ENCODE measurements around the gene A1BG. TPM values are rescaled to one million over a fixed set of nuclear protein-coding genes. Genes with fewer than 3 reads are reported as not detected.
"Not testable (repeated sequence)": the region's sequence is repeated elsewhere in the genome, so short reads cannot be mapped to it uniquely, and the experiment has no call there.

Gene A1BG
- total and polyA plus RNA-seq, 4 donors = 521 to 2,157 (median 1,029) TPM

DNA sequence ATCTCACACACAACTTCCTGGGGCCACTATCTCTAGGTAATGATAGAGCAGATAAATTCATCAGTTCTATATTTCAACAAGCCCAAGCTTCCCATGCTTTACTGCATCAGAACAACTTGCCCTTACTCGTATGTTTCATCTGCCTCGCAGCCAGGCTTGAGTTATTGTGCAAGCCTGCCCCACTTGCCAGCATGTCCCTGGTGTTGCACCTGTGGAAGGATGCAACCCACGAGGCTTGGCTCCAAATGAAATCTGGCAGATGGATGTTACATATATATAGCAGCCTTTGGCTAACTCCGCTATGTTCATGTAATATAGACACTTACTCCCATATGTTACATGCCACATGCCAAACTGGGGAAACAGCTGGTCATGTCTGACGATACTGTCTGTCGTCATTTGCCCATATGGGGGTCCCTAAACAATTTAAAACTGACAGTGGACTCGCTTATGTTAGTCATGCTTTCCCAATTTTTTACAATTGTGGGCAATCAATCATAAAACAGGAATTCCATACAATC is 41.9 kb downstream of the A1BG start:
- DNase-seq (ENCODE audit: low spot score) = no peak
- H3K4me3 ChIP-seq (ENCODE audit: low read depth in 1 of 3, low read length in 3 of 3) = no peak overlapping the region
- peaks cover 18 to 65% (median 46%) of the 10 kb centered on the region in 4 donors for H3K36me3 ChIP-seq (ENCODE audit: control insufficient read depth in 4 of 4, insufficient read depth in 3 of 4, low read depth in 1 of 4, low read length in 3 of 4)
- TF ChIP-seq RAD21 (IDR thresholded peaks at IDR 0.05) (no peak), NR2F2 (IDR thresholded peaks at IDR 0.05) (no peak), GABPA (IDR thresholded peaks at IDR 0.05 in 1 of 2, conservative IDR thresholded peaks at IDR 0.05 in 1 of 2) (no peak), EGR1 (IDR thresholded peaks at IDR 0.05; ENCODE audit: low read depth in 2 of 2) (no peak), HNF4A (conservative IDR thresholded peaks at IDR 0.05) (no peak), SP1 (IDR thresholded peaks at IDR 0.05) (no peak)
- TF ChIP-seq, protein P1, sequence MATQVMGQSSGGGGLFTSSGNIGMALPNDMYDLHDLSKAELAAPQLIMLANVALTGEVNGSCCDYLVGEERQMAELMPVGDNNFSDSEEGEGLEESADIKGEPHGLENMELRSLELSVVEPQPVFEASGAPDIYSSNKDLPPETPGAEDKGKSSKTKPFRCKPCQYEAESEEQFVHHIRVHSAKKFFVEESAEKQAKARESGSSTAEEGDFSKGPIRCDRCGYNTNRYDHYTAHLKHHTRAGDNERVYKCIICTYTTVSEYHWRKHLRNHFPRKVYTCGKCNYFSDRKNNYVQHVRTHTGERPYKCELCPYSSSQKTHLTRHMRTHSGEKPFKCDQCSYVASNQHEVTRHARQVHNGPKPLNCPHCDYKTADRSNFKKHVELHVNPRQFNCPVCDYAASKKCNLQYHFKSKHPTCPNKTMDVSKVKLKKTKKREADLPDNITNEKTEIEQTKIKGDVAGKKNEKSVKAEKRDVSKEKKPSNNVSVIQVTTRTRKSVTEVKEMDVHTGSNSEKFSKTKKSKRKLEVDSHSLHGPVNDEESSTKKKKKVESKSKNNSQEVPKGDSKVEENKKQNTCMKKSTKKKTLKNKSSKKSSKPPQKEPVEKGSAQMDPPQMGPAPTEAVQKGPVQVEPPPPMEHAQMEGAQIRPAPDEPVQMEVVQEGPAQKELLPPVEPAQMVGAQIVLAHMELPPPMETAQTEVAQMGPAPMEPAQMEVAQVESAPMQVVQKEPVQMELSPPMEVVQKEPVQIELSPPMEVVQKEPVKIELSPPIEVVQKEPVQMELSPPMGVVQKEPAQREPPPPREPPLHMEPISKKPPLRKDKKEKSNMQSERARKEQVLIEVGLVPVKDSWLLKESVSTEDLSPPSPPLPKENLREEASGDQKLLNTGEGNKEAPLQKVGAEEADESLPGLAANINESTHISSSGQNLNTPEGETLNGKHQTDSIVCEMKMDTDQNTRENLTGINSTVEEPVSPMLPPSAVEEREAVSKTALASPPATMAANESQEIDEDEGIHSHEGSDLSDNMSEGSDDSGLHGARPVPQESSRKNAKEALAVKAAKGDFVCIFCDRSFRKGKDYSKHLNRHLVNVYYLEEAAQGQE (IDR thresholded peaks at IDR 0.05) = no peak
- TF ChIP-seq, protein P2, sequence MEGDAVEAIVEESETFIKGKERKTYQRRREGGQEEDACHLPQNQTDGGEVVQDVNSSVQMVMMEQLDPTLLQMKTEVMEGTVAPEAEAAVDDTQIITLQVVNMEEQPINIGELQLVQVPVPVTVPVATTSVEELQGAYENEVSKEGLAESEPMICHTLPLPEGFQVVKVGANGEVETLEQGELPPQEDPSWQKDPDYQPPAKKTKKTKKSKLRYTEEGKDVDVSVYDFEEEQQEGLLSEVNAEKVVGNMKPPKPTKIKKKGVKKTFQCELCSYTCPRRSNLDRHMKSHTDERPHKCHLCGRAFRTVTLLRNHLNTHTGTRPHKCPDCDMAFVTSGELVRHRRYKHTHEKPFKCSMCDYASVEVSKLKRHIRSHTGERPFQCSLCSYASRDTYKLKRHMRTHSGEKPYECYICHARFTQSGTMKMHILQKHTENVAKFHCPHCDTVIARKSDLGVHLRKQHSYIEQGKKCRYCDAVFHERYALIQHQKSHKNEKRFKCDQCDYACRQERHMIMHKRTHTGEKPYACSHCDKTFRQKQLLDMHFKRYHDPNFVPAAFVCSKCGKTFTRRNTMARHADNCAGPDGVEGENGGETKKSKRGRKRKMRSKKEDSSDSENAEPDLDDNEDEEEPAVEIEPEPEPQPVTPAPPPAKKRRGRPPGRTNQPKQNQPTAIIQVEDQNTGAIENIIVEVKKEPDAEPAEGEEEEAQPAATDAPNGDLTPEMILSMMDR (IDR thresholded peaks at IDR 0.05; ENCODE audit: low read depth, low read length, missing input control) = no peak
- TF ChIP-seq, protein P3, sequence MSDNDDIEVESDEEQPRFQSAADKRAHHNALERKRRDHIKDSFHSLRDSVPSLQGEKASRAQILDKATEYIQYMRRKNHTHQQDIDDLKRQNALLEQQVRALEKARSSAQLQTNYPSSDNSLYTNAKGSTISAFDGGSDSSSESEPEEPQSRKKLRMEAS (IDR thresholded peaks at IDR 0.05) = no peak
- no peaks in the 10 kb centered on the region for H3K9me3 ChIP-seq (ENCODE audit: control insufficient read depth in 4 of 4, low read length in 3 of 4)
- 86% methylated on average over 7 of the region's 7 CpGs for WGBS
- H3K4me1 ChIP-seq (ENCODE audit: control insufficient read depth in 4 of 4, insufficient read depth in 4 of 4, low read length in 3 of 4) = peaks cover 2 to 8% (median 6%) of the 10 kb centered on the region in 4 donors
- no peak overlapping the region for H3K27ac ChIP-seq (ENCODE audit: low read depth in 1 of 2, low read length in 2 of 2)
- H3K9ac ChIP-seq (ENCODE audit: low read depth in 1 of 2, low read length in 2 of 2) = no peak overlapping the region
- no peaks in the 10 kb centered on the region for H3K27me3 ChIP-seq (ENCODE audit: control insufficient read depth in 4 of 4, insufficient read depth in 4 of 4, low read length in 3 of 4)

DNA sequence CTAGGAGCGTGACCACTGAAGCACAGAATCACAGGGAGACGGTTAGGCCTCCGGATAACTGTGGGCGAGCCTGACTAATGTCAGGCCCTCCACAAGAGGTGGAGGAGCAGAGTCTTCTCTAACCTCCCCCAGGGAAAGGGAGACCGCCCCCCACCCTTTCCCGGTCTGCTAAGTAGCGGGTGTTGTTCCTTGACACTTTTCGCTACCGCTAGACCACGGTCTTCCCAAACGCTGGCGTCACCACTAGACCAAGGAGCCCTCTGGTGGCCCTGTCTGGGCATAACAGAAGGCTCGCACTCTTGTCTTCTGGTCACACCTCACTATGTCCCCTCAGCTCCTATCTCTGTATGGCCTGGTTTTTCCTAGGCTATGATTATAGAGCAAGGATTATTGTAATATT is 42.6 kb downstream of the A1BG start:
- H3K9ac ChIP-seq (ENCODE audit: low read depth in 1 of 2, low read length in 2 of 2); H3K27ac ChIP-seq (ENCODE audit: low read depth in 1 of 2, low read length in 2 of 2); H3K27me3 ChIP-seq (ENCODE audit: control insufficient read depth in 4 of 4, insufficient read depth in 4 of 4, low read length in 3 of 4); H3K9me3 ChIP-seq (ENCODE audit: control insufficient read depth in 4 of 4, low read length in 3 of 4); DNase-seq (ENCODE audit: low spot score); H3K4me3 ChIP-seq (ENCODE audit: low read depth in 1 of 3, low read length in 3 of 3): not testable (repeated sequence)
- 81% methylated on average over 13 of the region's 13 CpGs for WGBS
- TF ChIP-seq, protein P2 (IDR thresholded peaks at IDR 0.05; ENCODE audit: low read depth, low read length, missing input control) = peak; percentile 6
- TF ChIP-seq RAD21 (IDR thresholded peaks at IDR 0.05) = peak; percentile 25 to 48
- Histone ChIP-seq H3K4me1 (ENCODE audit: control insufficient read depth in 4 of 4, insufficient read depth in 4 of 4, low read length in 3 of 4) (peaks cover 4 to 14% (median 12%) of the 10 kb centered on the region in 4 donors), H3K36me3 (ENCODE audit: control insufficient read depth in 4 of 4, insufficient read depth in 3 of 4, low read depth in 1 of 4, low read length in 3 of 4) (peaks cover 18 to 63% (median 45%) of the 10 kb centered on the region in 4 donors)

All from liver (tissue), 9 donors.